H54 (cell line): ENCODE measurements around the gene TNKS1BP1.
"Not testable (repeated sequence)": the region's sequence is repeated elsewhere in the genome, so short reads cannot be mapped to it uniquely, and the experiment has no call there.

Experiments used
- DNase-seq: peaks from one replicate; pipeline ENCODE4 v3.0.0; 2011; ENCODE audit warnings: low spot score, mixed read lengths; ENCODE audit not compliant: insufficient read length
- FAIRE-seq: peaks from 3 replicates; lab custom pipeline; 2011; peaks lifted over from hg19 to GRCh38; lab: Jason Lieb, UNC
- POLR2A ChIP-seq: IDR thresholded peaks from 2 replicates; pipeline ENCODE4 v1.6.1; 2011; ENCODE audit warnings: low read depth, mild to moderate bottlenecking, low read length

Gene TNKS1BP1

GRCh38 chr11:57344826-57345225, 20.1 kb upstream of the TNKS1BP1 start:
- DNase-seq (no peak), FAIRE-seq (no peak)
- no peak for TF ChIP-seq POLR2A

- no peak for FAIRE-seq
- DNase-seq = no peak
- no peak for TF ChIP-seq POLR2A
Measured at GRCh38 chr11:57343825-57344224, 19.1 kb upstream of the TNKS1BP1 start.

DNA sequence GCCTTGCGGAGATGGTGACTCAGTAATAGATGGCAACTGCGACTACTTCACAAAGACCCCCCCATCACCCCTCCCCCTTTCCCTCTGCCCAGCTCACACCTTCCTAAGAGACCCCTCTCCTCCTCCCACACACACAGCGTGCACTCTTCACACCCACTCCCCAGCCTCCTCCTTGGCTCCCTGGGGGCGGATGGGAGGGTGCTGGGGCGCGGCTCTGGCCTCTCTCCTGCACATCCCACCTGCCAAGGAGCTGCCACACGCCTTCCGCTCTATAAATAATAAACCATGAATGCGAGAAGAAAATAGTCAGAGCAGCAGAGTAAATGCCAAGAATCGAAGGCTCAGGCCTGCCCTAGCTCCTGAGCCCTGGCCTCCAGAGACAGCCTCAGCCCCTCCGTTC, 17.9 kb upstream of the TNKS1BP1 start:
- FAIRE-seq (no peak), DNase-seq (no peak)
- TF ChIP-seq POLR2A = no peak

- FAIRE-seq = no peak
- DNase-seq = no peak
- TF ChIP-seq POLR2A = no peak
Measured at GRCh38 chr11:57341250-57341808, 16.6 kb upstream of the TNKS1BP1 start.

DNA sequence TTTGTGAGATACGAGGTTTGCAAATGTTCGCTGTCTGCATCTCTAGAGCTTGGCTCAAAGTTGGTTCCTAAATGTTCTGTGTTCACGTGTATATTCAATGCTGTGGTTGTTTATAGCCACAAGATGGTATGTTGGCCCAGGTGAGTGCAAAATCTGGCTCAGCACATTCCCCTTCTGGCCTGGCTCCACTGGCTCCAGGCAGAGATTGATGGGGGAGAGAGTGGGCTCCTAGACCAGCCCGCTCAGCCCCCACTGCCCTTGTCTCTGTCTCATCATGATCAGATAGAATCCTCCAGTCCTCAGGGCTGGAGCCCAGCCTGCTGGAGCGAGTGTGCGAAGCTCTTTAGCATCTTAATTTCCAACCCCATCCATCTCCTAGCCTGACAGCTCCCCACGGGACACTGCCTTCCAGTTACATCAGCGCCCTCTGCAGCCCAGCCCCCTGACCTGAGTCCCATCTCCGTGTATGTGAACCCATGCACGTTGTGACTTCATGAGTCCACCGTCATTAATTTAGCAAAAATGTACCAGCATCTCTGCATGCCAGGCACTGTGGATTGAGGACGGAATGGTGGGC, 15.4 kb upstream of the TNKS1BP1 start:
- TF ChIP-seq POLR2A = no peak
- no peak for DNase-seq
- no peak for FAIRE-seq

DNA sequence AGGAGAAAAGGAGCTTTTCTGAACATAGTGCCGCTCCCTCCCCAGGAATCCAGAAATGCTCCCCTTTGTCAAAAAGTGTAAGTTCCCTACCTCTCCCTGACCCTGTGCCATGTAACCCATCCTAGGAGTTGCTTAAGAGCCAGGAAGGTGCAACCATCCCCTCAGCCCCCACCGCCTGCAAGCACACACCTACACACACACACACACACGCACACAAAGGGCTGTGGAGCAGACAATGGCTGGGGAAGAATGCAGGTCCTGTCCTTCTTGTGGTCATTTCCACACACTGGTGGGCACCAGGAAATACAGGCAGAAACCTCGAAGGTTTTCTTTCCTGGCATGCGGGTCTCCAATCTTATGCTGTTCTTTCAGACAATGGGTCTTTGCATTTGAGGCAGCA, 14.6 kb upstream of the TNKS1BP1 start:
- FAIRE-seq (no peak), DNase-seq (no peak)
- TF ChIP-seq POLR2A = no peak

DNA sequence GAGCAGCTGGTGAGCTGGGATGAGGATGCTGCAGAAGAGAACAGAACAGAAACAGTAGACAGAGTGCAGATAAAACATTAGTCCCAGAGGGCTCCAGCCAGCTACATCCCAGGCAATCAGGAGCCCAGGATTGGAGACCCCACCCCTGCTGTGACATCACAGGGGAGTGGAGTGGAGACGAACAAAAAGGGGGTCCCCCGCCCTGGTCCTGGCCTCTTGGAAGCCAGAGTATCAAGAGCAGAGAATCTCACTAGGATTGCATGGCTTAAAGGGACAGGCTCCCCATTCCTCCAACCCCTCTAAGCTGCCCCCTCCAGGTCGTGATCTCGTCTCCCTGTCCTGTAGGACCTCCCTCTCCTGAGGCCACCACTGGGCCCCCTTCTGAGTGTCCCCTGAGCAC, 13.4 kb upstream of the TNKS1BP1 start, which contains the start of gene P2RX3:
Gene P2RX3, plus strand, starts transcription at position 211 of the 400 bp plus-strand sequence. CDS start 199 bp downstream, outside the sequence.
- no peak for DNase-seq
- FAIRE-seq = no peak

GRCh38 chr11:57336856-57337255, 12.1 kb upstream of the TNKS1BP1 start:
- FAIRE-seq, DNase-seq: not testable (repeated sequence)

More for the DNA sequence above, 13.4 kb upstream of the TNKS1BP1 start, which contains the start of gene P2RX3:
- no peak for TF ChIP-seq POLR2A

DNA sequence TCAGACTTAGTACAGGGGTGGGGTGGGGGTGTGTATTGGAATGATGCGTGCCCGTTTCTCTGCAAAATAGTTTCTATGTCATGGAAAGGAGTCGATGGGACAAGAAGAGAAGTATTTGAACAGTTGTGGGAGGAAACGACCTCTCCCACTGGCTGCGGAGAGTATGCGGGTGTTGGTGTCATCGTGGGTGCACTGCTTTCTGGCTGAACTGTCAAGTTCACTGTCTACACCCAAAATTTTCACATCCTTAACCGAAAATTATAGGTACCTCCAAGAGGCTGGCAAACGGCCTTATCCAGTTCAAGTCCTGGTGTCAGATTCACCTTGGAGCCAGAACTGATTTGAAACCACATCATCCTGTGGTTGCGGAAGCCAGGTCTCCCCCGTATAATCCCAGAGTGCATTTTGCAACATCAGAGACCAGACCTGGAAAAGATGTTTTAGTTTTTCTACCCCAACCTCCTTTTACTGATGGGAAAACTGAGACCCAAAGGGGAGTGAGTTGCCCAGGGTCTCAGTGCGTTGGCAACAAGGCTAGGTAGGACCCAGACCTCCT, 11.4 kb upstream of the TNKS1BP1 start:
- no peak for DNase-seq
- no peak for TF ChIP-seq POLR2A
- FAIRE-seq = no peak

DNA sequence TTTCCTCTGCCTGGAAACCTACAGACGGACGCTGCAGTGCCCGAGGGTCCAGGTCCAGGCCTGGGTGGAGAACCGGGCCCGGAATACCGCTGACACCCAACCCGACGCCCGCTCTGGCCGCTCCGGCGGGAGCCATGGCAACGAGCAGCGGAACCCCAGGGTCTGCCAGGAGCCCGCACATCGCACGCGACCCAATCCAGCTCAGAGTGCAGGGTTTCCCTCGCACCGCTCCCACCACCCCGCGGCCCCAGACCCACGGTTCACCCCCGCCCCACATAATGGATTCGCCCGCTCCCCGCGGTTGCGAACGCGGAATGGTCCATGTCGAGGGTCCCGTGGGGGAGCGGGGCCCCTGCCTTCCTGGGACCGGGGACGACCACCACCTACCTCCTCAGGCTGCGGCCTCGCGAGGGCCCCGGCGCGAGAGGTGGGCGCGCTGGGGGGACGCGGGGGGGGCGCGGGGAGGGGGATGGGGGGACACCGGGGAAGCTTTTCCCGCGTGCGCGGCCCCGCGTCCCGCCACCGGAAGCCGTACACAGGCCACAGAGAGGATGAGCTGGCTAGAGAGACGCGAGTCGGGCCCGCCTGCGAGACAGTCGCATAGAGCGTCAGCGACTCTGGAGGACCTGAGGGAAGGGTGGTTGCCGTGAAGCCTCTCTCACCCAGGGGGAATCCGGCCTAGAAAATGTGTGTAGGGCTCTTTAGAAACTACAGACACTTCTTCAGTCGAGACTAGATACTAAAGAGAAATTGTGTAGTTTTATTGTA, 10.8 kb upstream of the TNKS1BP1 start, which contains the start of gene SSRP1:
Gene SSRP1, minus strand, starts transcription at position 550 of the 768 bp plus-strand sequence. CDS start 771 bp downstream, outside the sequence.
- DNase-seq (peak; percentile 88), FAIRE-seq (no peak)
- peak; percentile 66 for TF ChIP-seq POLR2A

DNA sequence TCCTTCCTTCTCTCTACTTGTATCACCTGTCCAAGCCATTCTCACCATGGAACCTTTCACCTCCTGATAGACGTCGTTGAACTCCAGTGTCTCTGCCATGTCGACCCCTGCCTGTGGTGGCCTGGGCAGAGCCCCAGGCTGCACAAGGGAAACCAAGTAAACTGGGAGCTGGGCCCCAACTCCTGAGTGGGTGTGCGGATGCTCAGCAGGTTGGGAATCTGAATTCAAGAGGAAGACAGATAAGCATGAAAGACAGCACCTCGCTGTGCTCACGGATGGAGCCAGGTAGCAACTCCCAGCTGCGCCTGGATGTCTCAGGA, 10.2 kb upstream of the TNKS1BP1 start:
- no peak for FAIRE-seq
- no peak for DNase-seq
- no peak for TF ChIP-seq POLR2A

GRCh38 chr11:57332694-57333440, 8.1 kb upstream of the TNKS1BP1 start:
- DNase-seq = no peak
- no peak for FAIRE-seq
- no peak for TF ChIP-seq POLR2A

DNA sequence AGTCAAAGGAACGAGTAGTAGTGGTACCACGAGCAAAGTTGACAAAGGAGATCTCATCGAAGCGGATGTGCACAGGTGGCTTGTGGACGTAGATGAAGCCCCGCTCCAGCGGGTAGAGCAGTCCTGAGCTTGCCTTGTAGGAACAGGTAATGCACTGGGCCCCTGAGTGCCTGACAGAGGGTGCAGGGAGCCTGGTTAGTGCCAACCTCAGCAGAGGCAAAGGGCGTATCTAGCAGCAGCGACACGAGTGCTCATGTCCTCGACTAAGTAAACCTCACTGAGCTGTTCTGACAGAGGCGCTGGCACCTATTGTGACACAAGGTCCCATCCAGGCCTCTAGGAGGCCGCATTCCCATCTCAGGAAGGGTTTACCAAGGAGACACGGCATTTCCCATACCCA, 7.0 kb upstream of the TNKS1BP1 start:
- FAIRE-seq (no peak), DNase-seq (no peak)
- no peak for TF ChIP-seq POLR2A

DNA sequence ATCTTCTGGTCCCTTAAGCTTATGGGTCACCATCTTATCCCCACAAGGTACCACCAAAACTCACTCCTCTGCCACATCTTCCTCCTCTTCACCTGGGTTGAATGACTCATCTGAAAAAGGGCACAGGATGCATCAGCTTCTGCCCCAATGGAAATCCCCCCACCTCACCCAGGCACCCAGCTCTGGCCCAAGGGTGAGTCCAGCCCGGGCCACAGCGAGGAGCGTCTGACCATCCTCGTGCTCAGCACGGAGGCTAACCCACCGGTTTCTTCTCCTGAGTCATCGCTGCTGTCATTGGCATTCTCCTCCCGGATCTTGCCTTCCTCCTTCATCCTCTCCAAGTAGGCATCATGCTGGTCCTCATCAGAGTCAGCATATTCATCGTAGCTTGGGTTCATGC, 5.3 kb upstream of the TNKS1BP1 start:
- FAIRE-seq = no peak
- no peak for TF ChIP-seq POLR2A
- DNase-seq = no peak
